ENCODE results near the gene IFI44. TPM values are rescaled to one million over a fixed set of nuclear protein-coding genes. Genes with fewer than 3 reads are reported as not detected.
A peak's percentile ranks its signal among the peaks of the same experiment; 100 is the strongest.

Gene IFI44
- polyA plus RNA-seq, 5 donors: 41.0 to 71.4 (median 57.8) TPM

GRCh38 chr1:78647238-78647637, 2.4 kb upstream of the IFI44 start:
- no peak for DNase-seq

- DNase-seq: peak; percentile 10 to 13
Observed at GRCh38 chr1:78650114-78650660, 556 bp downstream of the IFI44 start.

DNA sequence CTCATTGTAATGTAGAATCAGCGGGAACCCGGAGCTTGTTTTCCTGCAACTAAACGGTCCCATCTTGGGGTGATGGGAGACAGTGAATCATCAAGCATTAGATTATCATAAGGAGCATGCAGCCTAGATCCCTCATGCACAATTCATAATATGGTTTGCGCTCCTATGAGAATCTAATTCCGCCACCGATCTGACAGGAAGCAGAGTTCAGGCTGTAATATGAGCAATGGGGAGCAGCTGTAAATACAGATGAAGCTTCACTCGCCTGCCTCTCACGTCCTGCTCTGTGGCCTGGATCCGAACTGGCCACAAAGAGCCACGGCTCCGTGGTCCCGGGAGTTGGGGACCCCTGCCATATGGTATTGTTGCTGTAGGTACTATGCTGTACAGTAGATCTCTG, 1.6 kb downstream of the IFI44 start:
- peak in 1 of 2 donors; percentile 6 for DNase-seq

- no peak for DNase-seq
Observed at GRCh38 chr1:78652019-78652560, 2.5 kb downstream of the IFI44 start.

- no peak for DNase-seq
Observed at GRCh38 chr1:78658901-78659300, 9.3 kb downstream of the IFI44 start.

DNA sequence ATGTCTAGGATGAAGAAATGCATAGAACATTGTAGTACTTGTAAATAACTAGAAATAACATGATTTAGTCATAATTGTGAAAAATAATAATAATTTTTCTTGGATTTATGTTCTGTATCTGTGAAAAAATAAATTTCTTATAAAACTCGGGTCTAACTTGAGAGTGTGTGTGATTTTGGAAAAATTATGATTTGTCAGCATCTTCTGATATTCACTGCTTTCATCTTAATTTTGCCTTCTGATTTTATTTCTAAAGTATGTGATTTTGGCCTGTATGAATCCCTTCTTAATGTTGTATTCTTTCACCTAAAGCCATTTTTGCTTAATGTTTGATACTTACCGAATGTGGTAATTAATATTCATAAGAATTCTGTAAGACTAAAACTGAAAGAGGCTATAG, 14.3 kb downstream of the IFI44 start:
- no peak for DNase-seq

DNA sequence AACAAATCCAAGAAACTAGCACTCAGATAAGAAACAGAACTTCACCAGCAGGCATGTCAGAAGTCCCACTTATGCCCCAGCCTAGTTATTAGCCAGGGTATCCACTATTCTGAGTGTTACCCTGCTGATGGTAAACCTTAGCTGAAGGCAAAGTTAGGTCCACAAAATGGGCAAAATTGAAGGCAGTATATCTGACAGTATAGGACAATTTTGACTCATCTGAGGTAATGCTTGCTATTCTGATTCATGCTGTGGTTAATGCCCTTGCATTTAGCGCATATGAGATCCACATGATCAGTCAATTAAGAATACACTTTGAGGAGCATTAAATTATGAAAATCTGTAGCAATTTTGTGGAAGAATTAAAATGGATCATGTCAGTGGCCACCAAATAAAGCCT, 15.1 kb downstream of the IFI44 start:
- DNase-seq: no peak

DNA sequence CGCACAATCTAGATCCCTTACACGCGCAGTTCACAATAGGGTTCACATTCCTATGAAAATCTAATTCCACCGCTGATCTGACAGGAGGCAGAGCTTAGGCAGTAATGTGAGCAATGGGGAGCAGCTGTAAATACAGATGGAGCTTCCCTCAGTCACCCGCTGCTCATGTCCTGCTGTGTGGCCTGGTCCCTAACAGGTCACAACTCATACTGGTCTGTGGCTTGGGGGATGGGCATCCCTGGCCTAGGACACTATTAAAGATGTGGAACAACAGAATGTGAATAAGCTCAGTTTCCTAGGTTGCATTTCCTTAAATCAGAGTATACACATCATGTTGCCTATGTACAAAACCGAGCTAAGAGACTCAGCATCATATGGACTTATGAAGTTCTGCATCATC, 16.2 kb downstream of the IFI44 start:
- no peak for DNase-seq

- no peak for DNase-seq
Observed at GRCh38 chr1:78667939-78668338, 18.3 kb downstream of the IFI44 start.

DNA sequence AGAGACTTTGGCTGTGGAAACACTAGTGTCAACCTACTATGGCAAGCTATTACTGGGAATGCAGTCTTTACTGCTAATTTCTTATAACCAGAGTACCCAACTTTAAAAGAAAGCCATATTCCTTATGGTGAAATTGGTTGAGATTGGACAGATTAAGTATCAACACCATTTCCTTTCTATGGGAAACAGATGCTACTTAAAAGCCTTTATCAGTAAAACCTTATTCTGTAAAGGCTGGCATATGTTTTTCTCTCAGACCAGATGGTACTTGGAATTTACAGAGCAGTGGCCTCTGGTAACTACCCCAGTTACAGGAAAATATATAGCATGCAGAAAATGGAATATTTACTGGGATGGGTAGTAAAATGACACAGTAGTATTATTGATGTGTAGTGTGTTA, 18.8 kb downstream of the IFI44 start:
- DNase-seq: no peak

DNA sequence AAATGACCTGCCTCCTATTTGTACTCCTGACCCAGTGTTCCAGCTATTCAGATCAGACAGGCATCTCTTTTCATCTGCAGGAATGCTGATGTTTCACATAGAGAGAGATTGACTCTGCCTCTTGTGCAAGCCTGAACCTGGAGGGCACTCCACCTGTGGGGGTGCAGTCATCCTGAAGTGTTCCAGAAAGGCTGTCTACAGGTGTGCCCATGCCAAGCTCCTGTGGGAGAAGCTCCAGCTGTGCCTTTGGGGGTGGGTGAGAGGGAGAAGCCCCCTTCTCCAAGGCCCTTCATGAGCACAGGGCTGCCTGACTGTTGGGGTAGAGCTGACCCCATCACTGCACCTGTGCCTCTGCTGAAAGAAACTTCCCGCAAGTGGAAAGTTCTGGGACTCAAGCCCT, 22.8 kb downstream of the IFI44 start:
- no peak for DNase-seq

DNA sequence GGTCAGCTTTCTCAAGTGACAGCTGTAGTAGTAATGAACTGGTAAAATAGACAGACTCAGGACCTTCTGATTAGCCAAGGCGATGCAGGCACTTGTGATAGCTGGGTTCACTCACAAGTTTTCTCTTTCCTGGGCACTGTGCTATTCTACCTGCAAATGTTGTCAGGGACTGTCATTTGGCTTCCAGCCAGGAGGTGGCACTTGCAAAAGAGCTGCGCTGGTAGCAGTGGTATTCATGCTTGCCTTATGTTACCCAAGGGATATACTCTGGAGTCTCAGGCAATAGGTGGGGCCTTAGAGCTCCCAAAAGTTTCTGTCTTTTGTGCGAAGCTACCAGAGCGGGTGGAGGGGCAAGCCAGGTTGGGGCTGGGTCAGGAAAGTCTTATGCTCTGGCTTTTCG, 23.5 kb downstream of the IFI44 start:
- DNase-seq: no peak

- DNase-seq: peak; percentile 16 to 55
Observed at GRCh38 chr1:78676347-78676982, 26.8 kb downstream of the IFI44 start.

GRCh38 chr1:78676993-78677392, 27.4 kb downstream of the IFI44 start:
- DNase-seq: no peak

- no peak for DNase-seq
Observed at GRCh38 chr1:78677788-78678187, 28.2 kb downstream of the IFI44 start.

DNA sequence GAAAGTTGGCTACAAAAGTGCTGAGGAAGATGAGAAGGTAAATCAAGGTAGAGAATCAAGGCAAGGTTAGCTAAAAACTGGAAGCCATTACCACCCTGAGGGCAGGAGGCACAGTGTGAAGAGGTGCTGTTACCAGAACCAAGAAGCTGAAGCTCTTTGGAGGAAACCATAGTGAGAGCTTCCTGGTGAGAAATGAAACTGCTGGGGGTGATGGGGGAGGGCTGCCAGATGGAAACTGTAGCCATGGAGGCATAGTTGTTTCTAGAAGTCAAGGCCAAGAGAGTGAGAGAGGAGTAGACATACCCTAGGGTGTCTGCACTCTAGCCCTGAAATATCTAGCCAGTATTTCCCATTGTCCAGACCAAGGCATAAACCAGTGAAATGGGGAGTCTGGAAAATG, 28.7 kb downstream of the IFI44 start:
- no peak for DNase-seq

GRCh38 chr1:78681265-78681664, 31.6 kb downstream of the IFI44 start:
- no peak for DNase-seq

GRCh38 chr1:78682496-78682895, 32.9 kb downstream of the IFI44 start:
- DNase-seq: no peak

DNA sequence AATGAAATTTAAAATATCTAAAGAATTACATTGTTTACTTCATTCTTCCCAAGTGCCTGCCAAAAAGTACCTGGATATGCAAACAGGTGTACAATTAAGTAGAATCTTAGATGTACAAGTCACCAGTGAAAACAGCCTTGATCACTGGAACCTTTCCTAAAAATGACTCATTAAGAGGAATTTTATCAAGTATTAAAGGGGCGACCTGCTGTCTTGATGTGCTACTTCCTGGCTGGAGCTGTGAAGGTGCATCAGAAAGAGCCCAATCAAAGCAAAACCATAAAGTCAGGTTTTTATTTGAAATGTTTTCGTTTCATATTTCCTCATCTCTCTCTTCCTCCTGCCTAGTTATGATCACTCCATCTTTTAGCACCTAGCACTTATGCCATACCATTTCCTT, 33.4 kb downstream of the IFI44 start:
- no peak for DNase-seq

GRCh38 chr1:78687315-78687714, 37.7 kb downstream of the IFI44 start:
- DNase-seq: no peak

- DNase-seq: no peak
Observed at GRCh38 chr1:78687914-78688313, 38.3 kb downstream of the IFI44 start.

GRCh38 chr1:78688697-78689096, 39.1 kb downstream of the IFI44 start:
- DNase-seq: peak in 1 of 2 donors; percentile 14

- DNase-seq: no peak
Observed at GRCh38 chr1:78690516-78690915, 40.9 kb downstream of the IFI44 start.
